Activated T-helper 1 cell treated with anti-CD3 and anti-CD28 coated beads, Interleukin-2, amount 50 U/mL, for 16 hours (primary cell): ENCODE results near the gene ZNF335.
"Not testable (repeated sequence)": the region's sequence is repeated elsewhere in the genome, so short reads cannot be mapped to it uniquely, and the experiment has no call there.

Experiments
- DNase-seq, 2 donors: peaks; one replicate each; pipeline ENCODE4 v3.0.0-alpha.2; 2020; ENCODE audit warnings: low read depth in 1 of 2, low spot score in 1 of 2

The ZNF335 gene

DNA sequence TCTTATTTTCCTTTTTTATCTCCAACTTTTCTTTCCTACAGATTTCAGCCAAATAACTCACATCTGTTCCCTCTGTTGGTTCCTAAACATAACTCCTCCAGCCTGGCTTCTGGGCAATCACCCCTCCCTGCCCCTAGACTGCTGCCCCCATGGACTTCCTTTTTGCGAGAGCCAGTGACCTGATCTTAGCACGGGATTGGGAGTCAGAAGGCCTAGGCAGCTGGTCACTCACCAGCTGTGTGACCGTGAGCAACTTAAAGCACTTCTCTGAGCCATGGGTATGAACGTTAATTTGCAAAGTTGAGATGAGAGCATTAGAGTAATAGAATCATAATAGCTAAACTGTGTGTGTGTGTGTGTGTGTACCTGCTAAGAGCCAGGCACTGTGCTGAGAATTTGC lies 32.2 kb upstream of the ZNF335 start:
- no peak for DNase-seq

DNA sequence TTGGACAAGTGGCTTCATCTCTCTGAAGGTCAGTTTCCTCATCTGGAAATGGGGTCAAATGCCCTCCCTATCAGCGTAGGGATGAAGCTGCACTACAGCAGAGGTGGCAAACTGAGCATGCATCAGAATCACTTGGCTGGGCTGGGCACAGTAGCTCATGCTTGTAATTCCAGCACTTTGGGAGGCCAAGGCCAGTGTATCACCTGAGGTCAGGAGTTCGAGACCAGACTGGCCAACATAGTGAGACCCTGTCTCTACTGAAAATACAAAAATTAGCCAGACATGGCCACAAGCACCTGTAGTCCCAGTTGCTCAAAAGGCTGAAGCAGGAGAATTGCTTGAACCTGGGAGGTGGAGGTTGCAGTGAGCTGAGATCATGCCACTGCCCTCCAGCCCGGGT lies 30.0 kb upstream of the ZNF335 start:
- no peak for DNase-seq

DNA sequence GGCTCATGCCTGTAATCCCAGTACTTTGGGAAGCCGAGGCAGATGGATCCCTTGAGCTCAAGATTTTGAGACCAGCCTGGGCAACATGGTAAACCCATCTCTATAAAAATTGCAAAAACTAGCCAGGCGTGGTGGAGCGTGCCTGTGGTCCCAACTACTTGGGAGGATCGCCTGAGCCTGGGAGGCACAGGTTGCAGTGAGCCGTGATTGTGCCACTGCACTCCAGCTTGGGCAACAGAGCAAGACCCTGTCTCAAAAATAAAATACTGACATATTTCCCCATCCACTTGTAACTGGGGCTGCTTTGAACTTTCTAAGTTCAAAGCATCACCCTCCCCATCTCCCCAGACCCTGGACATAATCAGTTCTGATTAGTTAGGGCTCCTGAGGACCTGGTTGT lies 29.5 kb upstream of the ZNF335 start:
- no peak for DNase-seq

DNA sequence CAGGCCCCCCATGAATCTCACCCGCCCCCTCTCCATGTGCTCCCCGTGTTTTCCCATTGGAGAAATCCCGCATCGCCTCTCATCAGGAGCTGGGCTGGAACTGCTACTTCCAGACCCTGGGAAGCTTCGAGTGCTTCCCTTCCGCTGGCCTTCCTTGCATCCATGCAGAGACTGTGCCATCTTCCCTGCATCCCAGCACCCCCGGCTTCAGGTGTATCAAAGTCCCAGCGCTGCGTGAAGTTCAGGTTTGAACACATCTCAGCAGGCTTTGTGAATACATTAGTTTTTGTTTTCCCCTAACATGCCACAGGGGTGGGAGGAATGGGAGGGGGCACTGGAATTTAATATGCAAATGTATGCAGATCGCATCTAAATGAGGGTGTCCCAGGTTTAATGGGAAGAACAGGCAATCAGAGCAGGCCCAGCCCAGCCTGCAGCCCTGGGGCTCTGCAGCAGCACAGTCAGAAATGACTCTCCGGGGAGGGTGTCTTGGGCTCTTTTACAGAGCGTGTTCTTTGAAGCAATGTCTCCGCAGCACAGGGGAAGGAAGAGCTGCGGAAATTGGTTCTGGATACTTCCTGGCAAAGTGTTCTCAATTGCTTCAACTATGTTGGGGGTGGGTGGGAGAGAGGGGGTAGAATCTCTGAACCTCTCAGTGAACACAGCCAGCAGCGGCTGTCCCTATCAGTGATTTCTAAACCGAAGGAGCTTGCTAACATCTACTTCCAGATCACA lies 28.4 kb upstream of the ZNF335 start:
- DNase-seq: no peak

DNA sequence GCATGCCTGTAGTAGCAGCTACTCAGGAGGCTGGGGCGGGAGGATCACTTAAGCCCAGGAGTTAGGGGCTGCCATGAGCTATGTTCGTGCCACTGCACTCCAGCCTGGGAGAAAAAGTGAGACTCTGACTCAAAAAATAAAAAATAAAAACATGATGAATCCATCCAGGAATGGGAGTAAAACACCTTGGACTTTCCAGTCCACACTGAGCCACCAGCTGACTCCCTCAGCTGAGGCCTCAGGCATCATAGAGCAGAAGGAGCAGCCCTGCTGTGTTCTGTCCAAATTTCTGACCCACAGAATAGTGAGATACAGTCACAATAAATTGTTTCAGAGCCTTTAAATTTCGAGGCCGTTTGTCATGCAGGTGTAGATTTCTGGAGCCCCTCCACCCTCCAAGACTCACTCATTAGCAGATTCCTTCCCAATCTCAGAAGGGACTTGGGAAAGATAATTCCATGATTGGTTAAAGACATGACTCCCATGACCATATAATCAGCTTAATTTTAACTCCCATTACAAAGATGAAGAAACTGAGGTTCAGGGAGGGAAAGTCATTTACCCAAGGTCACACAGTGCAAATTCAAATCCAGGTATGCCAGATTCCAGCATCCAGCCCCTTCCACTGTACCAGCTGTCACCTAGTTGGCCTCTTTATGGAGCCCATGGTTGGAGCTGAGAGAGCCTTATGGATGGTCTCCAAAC lies 27.7 kb upstream of the ZNF335 start:
- no peak for DNase-seq

DNA sequence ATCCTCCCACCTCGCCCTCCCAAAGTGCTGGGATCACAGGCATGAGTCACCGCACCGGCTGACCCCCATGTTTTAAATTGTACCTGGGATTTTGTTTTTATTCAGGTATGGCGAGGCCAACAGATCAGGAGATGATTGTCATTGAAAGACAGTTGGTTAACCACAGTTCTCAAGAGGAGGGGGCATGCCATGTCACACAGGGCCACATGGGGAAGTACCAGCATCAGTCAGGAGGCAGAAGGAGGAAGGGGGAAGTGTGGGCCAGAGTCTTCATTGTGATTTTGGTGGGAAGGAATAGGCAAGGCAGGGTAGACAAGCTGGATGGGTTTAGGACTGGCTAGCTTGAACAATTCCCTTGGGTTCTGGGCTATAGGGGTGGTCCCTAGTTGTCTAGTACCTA lies 26.8 kb upstream of the ZNF335 start:
- no peak for DNase-seq

DNA sequence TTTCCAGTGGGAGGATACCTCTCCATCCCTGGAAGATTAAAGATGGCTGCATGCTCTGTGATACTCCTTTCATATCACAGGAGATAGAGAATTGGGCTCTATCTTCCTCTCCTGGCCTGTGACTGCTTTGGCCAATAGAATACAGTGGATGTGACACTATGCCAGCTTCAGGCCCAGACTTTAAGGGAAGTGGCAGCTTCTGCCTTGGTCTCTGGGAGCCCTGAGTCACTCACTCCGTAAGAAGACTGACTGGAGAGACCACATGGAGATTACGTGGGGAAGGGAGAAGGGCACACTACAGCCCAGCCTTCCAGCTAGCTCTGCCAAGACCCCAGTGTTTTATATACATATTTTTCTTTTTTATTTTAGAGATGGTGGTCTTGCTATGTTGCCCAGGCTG lies 26.3 kb upstream of the ZNF335 start:
- no peak for DNase-seq

DNA sequence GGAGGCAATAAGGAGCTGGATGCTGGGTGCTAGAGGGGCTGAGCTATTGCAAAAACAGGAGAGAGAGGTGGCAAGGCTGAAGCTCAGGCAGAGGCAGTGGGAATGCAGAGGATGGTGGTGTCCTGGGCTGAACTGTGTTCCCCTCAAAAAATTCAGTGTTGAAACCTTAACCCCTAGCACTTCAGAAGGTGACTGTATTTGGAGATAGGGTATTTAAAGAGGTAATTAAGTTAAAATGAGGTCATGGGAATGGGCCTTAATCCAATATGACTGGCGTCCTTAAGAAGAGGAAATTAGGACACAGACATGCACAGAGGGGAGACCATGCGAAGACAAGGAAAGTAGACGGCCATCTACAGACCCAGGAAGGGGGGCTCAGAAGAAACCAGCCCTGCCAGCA lies 25.2 kb upstream of the ZNF335 start:
- DNase-seq: no peak

DNA sequence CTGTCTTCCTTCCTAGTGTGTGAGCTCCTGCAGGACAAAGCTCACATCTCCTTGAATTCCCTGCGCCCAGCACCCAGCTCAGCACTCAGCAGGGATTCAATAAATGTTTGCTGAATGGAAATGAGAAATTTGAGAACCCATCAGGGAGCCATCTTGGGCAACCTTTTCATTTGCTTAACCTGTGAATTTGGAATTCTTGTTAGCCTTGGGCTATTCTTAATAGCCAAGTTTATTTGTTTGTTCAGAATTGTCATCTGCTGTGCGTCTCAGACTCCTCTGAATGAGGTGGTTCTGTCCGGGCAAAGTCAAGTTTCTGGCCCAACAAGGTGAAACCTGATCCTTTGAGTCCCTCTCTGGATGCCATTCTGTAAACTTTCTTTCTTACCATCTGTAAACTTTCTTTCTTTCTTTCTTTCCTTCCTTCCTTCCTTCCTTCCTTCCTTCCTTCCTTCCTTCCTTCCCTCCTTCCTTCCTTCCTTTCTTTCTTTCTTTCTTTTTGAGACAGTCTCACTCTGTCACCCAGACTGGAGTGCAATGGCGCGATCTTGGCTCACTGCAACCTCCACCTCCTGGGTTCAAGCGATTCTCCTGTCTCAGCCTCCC lies 23.6 kb upstream of the ZNF335 start:
- DNase-seq: not testable (repeated sequence)

DNA sequence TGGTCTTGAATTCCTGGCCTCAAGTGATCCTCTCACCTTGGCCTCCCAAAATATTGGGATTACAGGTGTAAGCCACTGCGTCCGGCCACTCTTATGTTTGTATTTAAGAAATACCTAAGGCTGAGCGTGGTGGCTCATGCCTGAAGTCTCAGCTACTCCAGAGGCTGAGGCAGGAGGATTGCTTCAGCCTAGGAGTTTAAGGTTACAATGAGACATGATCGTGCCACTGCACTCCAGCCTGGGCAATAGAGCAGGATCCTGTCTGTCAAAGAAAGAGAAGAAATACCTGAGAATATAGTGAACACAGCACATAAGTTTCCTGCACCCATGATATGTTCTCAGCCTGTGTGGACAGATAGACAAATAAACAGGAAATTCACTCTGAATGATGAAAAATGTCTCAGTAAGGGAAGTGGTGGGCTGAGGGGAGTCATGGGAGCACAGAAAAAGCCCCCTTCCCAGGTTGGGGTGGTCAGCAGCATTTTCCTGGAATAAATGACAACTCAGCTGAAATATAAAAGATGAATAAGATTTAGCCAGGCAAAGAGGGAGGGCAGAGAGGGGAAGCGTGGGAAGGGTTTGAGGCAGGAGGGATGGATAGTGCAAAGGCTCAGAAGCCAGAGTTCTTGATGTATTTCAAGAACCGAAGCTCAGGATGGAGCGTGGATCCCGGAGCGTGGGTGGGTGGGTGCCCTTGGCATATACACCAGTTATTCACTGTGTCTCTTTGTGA lies 22.9 kb upstream of the ZNF335 start:
- DNase-seq: no peak

DNA sequence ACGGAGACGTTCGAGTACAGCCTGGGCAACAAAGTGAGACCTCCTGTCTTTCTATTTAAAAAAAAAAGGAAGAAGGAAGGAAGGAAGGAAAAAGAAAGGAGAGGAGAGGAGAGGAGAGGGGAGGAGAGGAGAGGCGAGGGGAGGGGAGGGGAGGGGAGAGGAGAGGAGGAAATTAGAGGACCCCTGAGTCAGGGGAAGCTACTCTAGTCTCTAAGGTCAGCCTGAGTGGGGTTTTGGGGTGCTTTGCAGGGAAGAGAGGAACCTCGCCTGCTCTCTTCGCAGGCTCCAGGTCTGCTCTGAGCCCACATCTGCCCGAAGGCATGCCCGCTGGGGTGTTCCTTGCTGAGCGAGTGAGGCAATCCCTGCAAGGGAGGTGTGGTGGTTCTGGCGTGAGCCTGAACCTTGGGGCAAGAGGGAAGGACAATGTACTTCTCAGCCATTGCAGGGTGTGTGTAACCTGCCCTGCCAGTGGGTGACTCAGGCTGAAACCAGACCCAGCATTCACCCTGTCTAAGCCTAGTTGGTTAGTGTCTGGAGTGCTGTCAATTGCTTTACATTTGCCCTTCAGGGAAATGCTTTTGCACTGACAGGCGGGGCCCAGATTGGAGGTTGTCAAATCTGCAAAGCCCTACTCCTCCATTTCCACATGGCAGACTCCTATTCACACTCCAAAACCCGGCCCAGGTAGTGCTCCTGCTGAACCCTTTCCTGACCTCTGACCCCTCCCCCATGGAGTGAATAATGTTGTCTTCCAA lies 21.4 kb upstream of the ZNF335 start:
- no peak for DNase-seq

DNA sequence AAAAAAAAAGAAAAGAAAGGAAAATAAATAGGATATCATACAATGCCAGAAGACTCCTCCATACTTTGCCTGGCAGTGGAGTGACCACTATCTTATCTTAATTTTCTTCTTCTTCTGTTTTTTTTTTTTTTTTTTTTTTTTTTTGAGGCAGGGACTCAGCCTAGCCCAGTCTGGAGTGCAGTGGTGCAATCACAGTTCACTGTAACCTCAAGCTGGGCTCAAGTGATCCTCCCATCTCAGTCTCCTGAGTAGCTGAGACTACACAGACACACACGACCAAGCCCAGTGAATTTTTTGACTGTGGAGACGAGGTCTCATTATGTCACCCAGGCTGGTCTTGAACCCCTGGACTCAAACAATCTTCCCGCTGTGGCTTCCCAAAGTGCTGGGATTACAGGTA lies 19.6 kb upstream of the ZNF335 start:
- DNase-seq: no peak

DNA sequence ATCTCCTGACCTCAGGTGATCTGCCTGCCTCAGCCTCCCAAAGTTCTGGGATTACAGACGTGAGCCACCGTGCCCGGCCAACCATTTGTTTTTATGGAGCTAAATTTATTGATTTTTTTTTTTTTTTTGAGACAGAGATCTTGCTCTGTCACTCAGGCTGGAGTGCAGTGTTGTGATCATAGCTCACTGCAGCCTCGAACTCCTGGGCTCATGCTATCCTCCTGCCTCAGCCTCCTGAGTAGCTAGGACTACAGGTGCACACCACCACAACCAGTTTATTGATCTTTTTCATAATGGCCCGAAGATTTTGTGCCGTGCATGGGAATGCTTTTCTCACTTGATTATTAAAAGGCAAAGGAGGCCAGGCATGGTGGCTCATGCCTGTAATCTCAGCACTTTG lies 16.8 kb upstream of the ZNF335 start:
- DNase-seq: not testable (repeated sequence)

DNA sequence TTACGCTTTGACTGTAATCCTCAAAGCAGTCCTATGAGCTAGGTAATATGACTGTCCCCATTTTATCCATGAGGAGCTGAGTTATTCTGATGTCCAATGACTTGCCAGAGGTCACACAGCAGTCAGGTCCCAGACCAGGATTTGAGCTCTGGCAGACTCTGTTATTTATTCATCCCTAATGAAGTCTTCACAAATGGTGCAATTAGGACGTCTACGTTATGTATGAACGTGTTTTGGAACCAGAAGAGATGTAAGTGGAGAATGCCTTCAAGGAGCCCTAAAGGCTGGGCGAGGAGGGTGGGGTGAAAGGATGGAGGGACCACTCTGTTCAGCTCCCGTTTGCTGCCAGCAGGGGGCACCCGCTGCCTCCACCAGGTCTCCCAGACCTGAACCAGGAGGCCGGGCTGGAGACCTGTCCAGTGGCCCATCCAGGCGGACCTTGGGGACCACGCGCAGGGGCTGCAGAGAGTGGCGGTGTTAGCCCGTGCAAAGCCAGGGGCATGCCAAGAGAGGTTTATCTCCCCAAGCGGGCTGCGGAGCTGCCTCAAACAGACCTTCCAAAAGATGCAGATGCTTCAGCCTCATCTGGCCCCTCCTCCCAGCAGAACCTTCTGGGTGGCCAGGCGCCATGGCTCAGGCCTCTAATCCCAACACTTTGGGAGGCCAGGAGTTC lies 15.2 kb upstream of the ZNF335 start:
- DNase-seq: peak; percentile 57 to 62

DNA sequence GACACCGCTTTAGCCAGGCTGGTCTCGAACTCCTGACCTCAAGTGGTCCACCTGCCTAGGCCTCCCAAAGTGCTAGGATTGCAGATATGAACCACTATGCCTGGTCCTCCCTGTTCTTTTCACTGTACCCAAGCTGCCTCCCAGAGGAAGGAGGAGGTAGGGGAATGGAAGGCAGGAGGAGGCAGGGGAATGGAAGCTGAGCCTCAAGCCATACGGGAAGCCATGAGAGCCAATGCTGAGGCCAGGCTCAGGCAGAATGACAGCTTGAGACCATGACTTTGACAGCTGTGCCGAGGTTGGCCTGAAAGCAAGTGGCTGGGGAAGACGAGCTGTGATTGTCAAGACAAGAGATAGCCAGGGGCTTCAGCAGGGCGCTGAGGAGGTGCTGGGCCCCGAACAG lies 13.6 kb upstream of the ZNF335 start:
- DNase-seq: no peak

DNA sequence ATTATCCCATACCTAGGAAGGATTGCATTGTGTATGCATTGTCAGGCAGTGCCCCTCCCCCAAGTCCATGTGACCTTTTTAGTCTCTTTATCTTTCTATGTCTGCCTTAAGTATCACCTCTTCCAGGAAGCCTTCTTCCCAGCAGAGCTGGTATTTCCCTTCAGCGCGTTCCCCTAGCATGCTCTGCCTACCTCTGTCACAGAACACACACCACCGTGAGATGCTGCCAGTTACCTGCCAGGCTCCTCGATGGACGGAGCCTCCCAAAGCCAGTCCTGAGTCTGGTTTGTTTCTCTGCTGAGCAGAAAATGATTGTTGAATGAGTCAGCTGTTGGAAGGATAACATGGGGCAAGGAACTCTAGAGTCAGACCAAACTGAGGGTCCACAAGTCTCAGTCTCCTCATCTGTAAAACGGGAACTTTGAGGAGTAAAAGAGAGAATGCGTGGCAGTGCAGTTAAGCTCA lies 11.3 kb upstream of the ZNF335 start:
- no peak for DNase-seq

DNA sequence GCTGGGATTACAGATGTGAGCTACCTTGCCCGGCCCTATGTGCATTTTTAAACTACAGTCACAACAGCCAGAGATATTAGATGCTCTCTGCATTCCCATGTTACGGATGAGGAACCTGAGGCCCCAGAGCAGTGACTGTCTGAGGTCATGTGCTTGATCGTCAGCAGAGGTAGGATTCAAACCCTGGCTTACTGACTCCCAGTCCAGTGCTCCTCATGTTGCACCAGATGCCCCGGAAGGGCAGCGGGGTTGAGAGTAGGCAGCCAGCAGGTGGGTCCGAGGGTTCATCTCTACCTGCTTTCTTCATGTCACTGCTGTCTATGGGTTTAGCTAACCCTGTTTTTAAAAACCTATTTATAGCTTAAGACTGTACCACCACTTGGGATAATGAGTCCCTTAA lies 9.3 kb upstream of the ZNF335 start:
- DNase-seq: no peak

DNA sequence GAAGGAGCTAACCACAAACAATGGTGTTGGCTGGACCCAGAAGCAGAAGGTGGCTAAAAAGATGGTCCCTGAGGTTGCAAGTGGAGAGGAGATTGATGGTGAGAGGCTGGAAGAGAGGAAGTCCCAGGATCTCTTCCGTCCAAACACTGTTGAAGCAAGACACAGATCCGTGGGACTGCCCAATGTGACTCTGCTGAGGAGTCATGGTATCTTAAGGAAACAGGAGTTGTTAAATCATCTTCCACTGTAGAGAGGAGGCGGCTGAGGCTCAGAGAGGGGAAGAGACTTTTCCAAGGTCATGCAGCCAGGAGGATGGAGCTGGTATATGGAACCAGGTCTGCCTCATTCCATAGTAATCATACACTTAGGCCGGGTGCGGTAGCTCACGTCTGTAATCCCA lies 4.1 kb upstream of the ZNF335 start:
- DNase-seq: no peak

DNA sequence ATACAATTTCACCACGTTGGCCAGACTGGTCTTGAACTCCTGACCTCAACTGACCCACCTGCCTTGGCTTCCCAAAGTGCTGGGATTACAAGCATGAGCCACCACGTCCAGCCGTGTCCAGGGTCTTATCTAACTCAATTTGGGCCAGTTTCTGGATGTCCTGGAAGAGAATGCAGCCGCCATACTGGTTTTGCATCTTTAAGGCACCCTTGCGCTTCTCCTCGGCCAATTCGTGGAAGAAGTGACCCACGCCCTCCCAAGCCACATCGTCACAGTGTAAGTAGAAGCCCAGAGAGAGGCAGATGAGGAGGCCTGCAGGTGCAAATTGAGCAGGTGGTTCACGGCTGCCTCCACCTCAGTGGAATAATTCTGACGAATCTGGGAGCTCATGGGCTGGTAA lies 3.7 kb upstream of the ZNF335 start:
- no peak for DNase-seq

DNA sequence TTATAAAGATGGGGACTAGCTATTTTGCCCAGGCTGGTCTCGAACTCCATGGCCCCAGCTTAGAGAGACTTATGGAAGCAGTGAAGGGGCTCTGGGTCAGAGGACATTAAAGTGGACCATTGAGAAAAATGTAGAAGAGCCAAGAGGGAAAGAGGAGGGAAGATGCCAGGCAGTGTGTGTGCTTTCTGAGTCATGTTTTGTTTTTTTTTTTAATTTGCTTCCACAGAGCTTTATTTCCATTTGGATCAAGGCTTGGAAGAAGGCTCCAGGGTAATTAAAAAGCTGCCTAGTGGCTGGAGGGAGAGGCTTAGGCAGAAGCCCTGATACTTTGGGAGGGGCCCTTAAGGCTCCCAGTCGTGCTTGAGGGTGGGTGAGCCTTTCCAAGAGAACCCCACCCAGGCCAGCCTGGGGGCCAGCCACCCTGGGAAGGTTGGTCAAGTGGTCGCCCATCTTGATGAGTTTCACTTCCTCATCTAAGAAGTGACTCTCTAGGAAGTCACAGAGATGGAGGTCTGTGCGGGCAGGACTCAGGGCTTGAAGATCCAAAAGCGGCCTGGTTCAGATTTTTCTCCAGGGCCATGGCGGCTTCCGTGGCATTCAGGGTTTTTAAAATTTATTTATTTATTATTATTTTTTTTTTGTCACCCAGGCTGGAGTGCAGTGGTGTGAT lies 3.0 kb upstream of the ZNF335 start:
- no peak for DNase-seq
